ENCODE data around the gene ELAPOR2. TPM values are rescaled to one million over a fixed set of nuclear protein-coding genes. Genes with fewer than 3 reads are reported as not detected.

ELAPOR2 gene
- total and polyA plus RNA-seq, 7 donors: 1.6 to 15.3 (median 7.3) TPM

DNA sequence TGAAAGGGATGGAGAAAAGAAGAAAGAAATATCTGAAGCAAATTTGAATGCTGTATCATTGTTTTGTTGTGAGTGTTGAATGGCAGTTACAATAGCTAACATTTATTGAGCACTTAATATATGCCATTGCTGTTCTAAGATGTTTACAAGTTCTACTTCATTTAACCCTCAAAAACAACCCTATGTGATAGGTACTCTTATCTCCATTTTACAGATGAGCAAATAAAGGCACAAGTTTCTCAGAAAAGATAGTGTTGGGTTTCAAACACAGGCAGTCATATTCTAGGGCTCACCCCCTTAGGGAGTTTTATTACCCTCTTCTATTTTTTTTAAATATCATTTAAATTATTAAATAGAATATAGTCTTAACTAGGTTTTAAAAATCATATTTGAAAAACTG is 8.3 kb upstream of the ELAPOR2 start:
- Histone ChIP-seq H3K27me3 (no peaks in the 10 kb centered on the region), H3K4me1 (no peaks in the 10 kb centered on the region), H3K9me3 (no peaks in the 10 kb centered on the region), H3K4me3 (no peak overlapping the region), H3K36me3 (no peaks in the 10 kb centered on the region), H3K27ac (no peak overlapping the region)
- TF ChIP-seq, protein P1, sequence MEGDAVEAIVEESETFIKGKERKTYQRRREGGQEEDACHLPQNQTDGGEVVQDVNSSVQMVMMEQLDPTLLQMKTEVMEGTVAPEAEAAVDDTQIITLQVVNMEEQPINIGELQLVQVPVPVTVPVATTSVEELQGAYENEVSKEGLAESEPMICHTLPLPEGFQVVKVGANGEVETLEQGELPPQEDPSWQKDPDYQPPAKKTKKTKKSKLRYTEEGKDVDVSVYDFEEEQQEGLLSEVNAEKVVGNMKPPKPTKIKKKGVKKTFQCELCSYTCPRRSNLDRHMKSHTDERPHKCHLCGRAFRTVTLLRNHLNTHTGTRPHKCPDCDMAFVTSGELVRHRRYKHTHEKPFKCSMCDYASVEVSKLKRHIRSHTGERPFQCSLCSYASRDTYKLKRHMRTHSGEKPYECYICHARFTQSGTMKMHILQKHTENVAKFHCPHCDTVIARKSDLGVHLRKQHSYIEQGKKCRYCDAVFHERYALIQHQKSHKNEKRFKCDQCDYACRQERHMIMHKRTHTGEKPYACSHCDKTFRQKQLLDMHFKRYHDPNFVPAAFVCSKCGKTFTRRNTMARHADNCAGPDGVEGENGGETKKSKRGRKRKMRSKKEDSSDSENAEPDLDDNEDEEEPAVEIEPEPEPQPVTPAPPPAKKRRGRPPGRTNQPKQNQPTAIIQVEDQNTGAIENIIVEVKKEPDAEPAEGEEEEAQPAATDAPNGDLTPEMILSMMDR (IDR thresholded peaks at IDR 0.05): no peak
- TF ChIP-seq EP300 (IDR thresholded peaks at IDR 0.05) (no peak), POLR2AphosphoS5 (IDR thresholded peaks at IDR 0.05) (no peak), POLR2A (IDR thresholded peaks at IDR 0.05) (no peak)
- DNase-seq: no peak
- intact Hi-C loops (cut with DNase I): no loop called here

DNA sequence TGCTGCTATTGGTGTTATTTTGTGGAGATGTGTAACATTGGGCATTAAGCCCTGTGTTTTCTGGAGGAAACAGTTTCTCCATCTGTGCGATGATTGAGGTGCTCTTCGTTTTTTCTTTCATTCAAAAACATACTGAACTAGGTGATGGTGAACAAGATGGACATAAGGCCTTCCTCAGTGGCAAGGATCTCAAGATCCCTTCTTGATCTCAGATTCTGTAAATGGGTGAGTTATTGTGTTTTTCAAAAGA is 759 bp upstream of the ELAPOR2 start:
- no peak for DNase-seq
- no peaks in the 10 kb centered on the region for H3K9me3 ChIP-seq
- WGBS, 2 donors: 62 to 91% methylated on average over 2 of the region's 2 CpGs
- peak overlapping the region; percentile 56 to 74 (median 61) for H3K27ac ChIP-seq
- TF ChIP-seq, protein P1 (IDR thresholded peaks at IDR 0.05): no peak
- TF ChIP-seq EP300 (IDR thresholded peaks at IDR 0.05): no peak
- no peak for TF ChIP-seq POLR2AphosphoS5 (IDR thresholded peaks at IDR 0.05)
- no peak for TF ChIP-seq POLR2A (IDR thresholded peaks at IDR 0.05)
- peak overlapping the region in 3 of 4 donors; percentile 54 to 81 (median 74) for H3K4me3 ChIP-seq
- H3K27me3 ChIP-seq: no peaks in the 10 kb centered on the region
- no peaks in the 10 kb centered on the region for H3K36me3 ChIP-seq
- H3K4me1 ChIP-seq: peaks cover 0 to 13% (median 12%) of the 10 kb centered on the region in 4 donors
- intact Hi-C loops (cut with DNase I): no loop called here

DNA sequence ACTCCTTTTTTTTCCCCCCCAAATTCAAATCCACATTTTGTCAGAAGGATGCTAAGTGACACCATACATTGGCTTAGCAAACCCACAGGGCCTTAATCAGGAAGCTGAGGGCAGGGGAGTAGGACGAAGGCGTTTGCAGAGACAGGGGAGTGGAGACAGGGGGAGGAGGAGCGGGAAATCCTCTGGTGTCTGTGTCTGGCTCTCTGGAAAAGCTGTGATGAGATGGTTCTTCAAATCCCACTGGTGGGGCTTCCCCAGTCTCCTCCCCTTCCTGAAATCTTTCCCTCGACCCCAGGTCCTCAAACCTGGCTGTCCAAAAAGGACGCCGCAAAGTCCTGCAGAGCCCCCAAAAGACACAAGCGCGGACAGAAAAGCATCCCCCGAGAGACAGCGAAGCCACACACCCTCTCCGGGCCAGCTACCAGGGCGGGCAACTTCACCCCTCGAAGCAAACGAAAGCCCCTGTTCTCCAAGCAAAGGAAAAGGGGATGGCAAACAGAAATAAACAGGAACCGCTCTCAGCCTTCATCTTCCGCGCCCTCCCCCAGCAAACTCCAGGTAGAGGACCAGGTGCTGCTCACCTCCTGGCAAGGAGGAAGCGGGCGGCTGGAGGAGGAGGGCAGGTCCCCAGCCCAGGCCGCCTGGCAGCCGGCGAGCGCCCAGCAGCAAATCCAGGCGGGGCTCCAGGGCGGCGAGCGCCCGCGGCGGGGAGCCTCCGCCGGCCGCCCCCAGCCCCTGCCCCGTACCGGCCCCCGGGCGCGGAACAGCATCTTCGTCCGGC is 520 bp downstream of the ELAPOR2 start:
- TF ChIP-seq, protein P1 (IDR thresholded peaks at IDR 0.05): no peak
- no peak for TF ChIP-seq POLR2A (IDR thresholded peaks at IDR 0.05)
- TF ChIP-seq POLR2AphosphoS5 (IDR thresholded peaks at IDR 0.05): no peak
- TF ChIP-seq EP300 (IDR thresholded peaks at IDR 0.05): no peak
- peak; percentile 66 for DNase-seq
- Histone ChIP-seq H3K4me1 (peaks cover 0 to 13% (median 12%) of the 10 kb centered on the region in 4 donors), H3K27me3 (no peaks in the 10 kb centered on the region), H3K36me3 (no peaks in the 10 kb centered on the region), H3K4me3 (peak overlapping the region; percentile 43 to 81 (median 64)), H3K9me3 (no peaks in the 10 kb centered on the region), H3K27ac (peak overlapping the region; percentile 56 to 74 (median 61))
- 1% methylated on average over 40 of the region's 40 CpGs for WGBS, 2 donors
- intact Hi-C loops (cut with DNase I): loop anchor here (1.0 to 5.0 kb wide), 3 partner anchors 94 to 160 kb away; partner anchors contain the start of genes DMTF1 and TMEM243

DNA sequence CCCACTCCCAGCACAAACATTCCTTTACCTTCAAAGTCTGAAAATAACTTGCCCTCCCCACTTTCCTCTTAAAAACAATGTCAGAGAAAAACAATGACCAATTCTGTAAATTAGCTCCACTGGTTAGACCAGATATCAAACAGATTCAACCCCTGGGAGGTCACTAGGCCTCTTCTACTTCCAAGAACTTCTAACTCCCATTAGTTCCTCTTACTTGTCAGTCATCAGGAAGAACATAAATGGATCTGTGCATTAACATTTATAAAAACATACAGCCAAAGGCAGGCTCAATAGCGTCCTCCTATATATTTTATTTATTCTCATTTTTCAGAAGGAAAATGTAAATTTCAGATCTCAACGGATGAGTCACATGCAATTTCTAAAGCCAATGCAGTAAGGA is 2.2 kb downstream of the ELAPOR2 start:
- intact Hi-C loops (cut with DNase I): loop anchor here (5.0 kb wide), 1 partner anchor 115 kb away; no protein-coding TSS in a partner anchor
- Histone ChIP-seq H3K9me3 (no peaks in the 10 kb centered on the region), H3K36me3 (no peaks in the 10 kb centered on the region), H3K4me3 (no peak overlapping the region), H3K27me3 (no peaks in the 10 kb centered on the region), H3K27ac (no peak overlapping the region), H3K4me1 (peaks cover 0 to 13% (median 12%) of the 10 kb centered on the region in 4 donors)
- WGBS, 2 donors: 92 to 97% methylated on average over 2 of the region's 2 CpGs
- no peak for DNase-seq
- TF ChIP-seq, protein P1 (IDR thresholded peaks at IDR 0.05): no peak
- TF ChIP-seq POLR2AphosphoS5 (IDR thresholded peaks at IDR 0.05): no peak
- TF ChIP-seq POLR2A (IDR thresholded peaks at IDR 0.05): no peak
- no peak for TF ChIP-seq EP300 (IDR thresholded peaks at IDR 0.05)

Measured in sigmoid colon (tissue), 7 donors.